GM10266 (cell line): ENCODE data around the gene PDGFA.

Experiments
- DNase-seq: peaks from one replicate; pipeline ENCODE4 v3.0.0; 2012; ENCODE audit errors: extremely low spot score
- CTCF ChIP-seq: IDR thresholded peaks from 2 replicates; pipeline ENCODE4 v1.5.1; 2012; ENCODE audit warnings: mild to moderate bottlenecking, low read depth; ENCODE audit not compliant: control insufficient read depth, insufficient read depth; ENCODE audit errors: missing control alignments

The PDGFA gene

GRCh38 chr7:539731-540411, 20.2 kb upstream of the PDGFA start:
- TF ChIP-seq CTCF = no peak
- no peak for DNase-seq

- TF ChIP-seq CTCF = no peak
- no peak for DNase-seq
Measured at GRCh38 chr7:538764-539685, 19.4 kb upstream of the PDGFA start.

DNA sequence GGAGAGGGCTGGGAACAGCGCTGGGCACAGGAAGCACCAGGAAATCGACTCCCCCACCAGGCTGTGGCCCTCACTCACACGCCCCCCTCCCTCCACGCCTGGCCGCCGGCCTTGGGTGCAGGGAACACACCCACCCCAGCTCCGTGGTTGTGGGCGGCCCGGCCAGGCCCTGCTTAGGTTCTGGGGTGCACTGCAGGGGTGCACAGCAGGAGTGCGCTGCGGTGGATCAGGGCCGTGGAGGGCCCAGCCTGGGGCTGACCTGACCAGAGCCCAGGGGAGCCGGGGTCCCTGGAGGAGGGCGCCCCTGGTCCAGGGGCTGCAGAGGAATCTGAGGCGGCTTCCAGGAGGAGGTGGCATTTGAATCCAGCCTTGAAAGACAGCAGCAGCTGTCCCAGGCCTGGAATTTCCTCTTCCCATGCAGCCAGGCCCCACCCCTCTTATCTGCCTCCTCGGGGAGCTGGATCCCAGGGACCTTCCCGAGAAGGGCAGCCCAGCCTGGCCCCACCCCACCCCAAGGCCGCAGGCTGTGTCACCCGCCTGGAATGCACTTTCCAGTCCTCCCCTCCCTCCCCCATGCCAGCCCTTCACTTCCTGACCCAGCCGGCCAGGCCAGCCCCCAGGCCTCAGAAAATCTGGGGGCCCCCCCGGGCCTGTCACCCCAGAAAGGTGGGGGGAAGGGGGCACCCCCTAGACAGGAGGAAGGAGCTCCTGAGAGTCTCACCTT, 18.4 kb upstream of the PDGFA start:
- no peak for DNase-seq

DNA sequence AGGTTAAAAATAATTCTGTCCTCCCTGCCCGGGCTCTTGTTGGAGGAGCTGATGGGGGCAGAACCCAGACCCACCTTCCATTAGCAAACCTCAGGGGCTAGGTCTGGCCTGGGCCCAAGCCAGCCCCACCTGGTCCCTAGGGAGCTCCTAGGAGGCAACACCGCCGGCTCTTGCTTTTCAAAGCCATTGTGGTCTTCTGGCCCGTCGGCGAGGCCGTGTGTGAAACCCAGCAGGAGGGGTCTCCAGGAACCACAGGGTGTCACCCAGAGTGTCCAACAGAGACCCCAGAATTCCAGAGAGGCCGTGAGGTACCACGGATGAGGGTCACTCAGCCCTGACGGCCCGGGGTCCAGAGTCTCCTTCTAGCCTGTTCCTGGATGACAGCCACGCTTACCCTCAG, 16.6 kb upstream of the PDGFA start:
- TF ChIP-seq CTCF = no peak
- no peak for DNase-seq

More for the DNA sequence above, 18.4 kb upstream of the PDGFA start:
- TF ChIP-seq CTCF = no peak

GRCh38 chr7:534959-535358, 15.3 kb upstream of the PDGFA start:
- no peak for TF ChIP-seq CTCF

GRCh38 chr7:534075-534474, 14.4 kb upstream of the PDGFA start:
- TF ChIP-seq CTCF = no peak
- DNase-seq = no peak

More at GRCh38 chr7:534959-535358, 15.3 kb upstream of the PDGFA start:
- no peak for DNase-seq

DNA sequence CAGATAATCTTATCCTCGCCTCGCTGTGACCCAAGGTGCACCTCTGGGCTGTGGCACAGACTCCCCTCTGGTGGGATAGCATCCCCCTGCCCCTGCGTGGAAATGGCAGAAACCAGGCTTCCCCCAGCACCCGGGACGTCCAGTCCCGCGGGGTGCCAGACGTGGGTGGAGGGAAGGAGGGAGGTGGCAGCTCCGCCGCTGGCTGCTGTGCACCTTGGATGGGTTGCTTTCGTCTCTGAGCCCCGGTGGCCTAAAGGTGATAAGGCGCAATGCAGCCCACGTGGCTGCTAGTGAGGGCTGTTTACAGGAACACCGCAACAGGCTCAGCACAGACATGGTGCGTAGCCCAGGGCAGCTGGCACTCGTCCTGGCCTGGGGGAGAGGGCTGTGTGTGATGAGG, 13.6 kb upstream of the PDGFA start:
- DNase-seq = no peak

More for the DNA sequence above, 13.6 kb upstream of the PDGFA start:
- no peak for TF ChIP-seq CTCF
